HepG2 (cell line): ENCODE data around the gene RESP18. TPM values are rescaled to one million over a fixed set of nuclear protein-coding genes. Genes with fewer than 3 reads are reported as not detected.

ENCODE experiments used
- AHR ChIP-seq: IDR thresholded peaks from 2 replicates; pipeline ENCODE4 v1.6.1; 2018; ENCODE audit warnings: missing genetic modification reagents, missing compliant biosample characterization
- EZH2 ChIP-seq: conservative IDR thresholded peaks from 2 replicates; pipeline ENCODE4 v1.6.1; 2012; ENCODE audit warnings: mild to moderate bottlenecking, low read depth, low read length, moderate library complexity
- GATAD1 ChIP-seq: IDR thresholded peaks from 2 replicates; pipeline ENCODE4 v1.6.1; 2016; ENCODE audit warnings: missing genetic modification reagents, missing compliant biosample characterization
- MBD4 ChIP-seq: IDR thresholded peaks from 2 replicates; pipeline ENCODE4 v1.6.1; 2012; ENCODE audit warnings: low read length, inconsistent platforms, borderline replicate concordance
- MIXL1 ChIP-seq: IDR thresholded peaks from 2 replicates; pipeline ENCODE4 v1.6.1; 2016
- SRSF9 ChIP-seq: fragments of 200-400 bp; formaldehyde crosslinking; IDR thresholded peaks from 2 replicates; pipeline ENCODE4 v1.6.1; 2018; ENCODE audit warnings: borderline replicate concordance, mild to moderate bottlenecking, low read depth, low read length; ENCODE audit not compliant: insufficient read depth, poor library complexity, severe bottlenecking
- TOPORS ChIP-seq: sonication (generic); formaldehyde crosslinking; IDR thresholded peaks from 2 replicates; pipeline ENCODE4 v1.8.0; 2023; ENCODE audit warnings: mild to moderate bottlenecking, missing genetic modification reagents
- ZGPAT ChIP-seq: IDR thresholded peaks from 2 replicates; pipeline ENCODE4 v1.6.1; 2016; ENCODE audit warnings: mild to moderate bottlenecking
- ZNF383 ChIP-seq: sonication (generic); formaldehyde crosslinking; IDR thresholded peaks from 2 replicates; pipeline ENCODE4 v1.4.0; 2020; ENCODE audit warnings: missing genetic modification reagents, mild to moderate bottlenecking, borderline replicate concordance
- ZNF644 ChIP-seq: IDR thresholded peaks from 2 replicates; pipeline ENCODE4 v1.6.1; 2016; ENCODE audit warnings: low read depth
- ZNF710 ChIP-seq: sonication (generic); formaldehyde crosslinking; IDR thresholded peaks from 2 replicates; pipeline ENCODE4 v1.5.0; 2020; ENCODE audit warnings: mild to moderate bottlenecking, missing genetic modification reagents, borderline replicate concordance
- ZNF746 ChIP-seq: sonication (generic); formaldehyde crosslinking; IDR thresholded peaks from 2 replicates; pipeline ENCODE4 v1.8.0; 2022; ENCODE audit warnings: mild to moderate bottlenecking, missing genetic modification reagents
- polyA plus RNA-seq, 8 experiments: library from polyadenylated mRNA; depleted of rRNA in 3 of 8; stranded (reverse) in 7 of 8; unstranded in 1 of 8; fragments of >200 nt; fragmentation: Illumina TruSeq in 4 of 8; extraction: Trizol in 4 of 8; gene quantifications; 2 replicates each; pipeline versions ENCODE4 v1.2.1 to v1.2.3, GENCODE V29; 2011 to 2016; ENCODE audit warnings: low read depth in 4 of 8, missing spikeins in 1 of 8, mixed read lengths in 1 of 8; ENCODE audit not compliant: insufficient read depth in 1 of 8
- total RNA-seq, 5 experiments: library from RNA; depleted of rRNA; stranded (reverse); fragments of >200 nt; fragmentation: Illumina TruSeq; extraction: Trizol; gene quantifications; 2 replicates each; pipeline ENCODE4 v1.2.3, GENCODE V29; 2016; ENCODE audit warnings: low read depth in 1 of 5
- TF ChIP-seq, protein P1 (sequence below): IDR thresholded peaks from 2 replicates; pipeline ENCODE4 v1.6.1; 2016; ENCODE audit warnings: low read depth
- TF ChIP-seq, protein P2 (sequence below): IDR thresholded peaks from 2 replicates; pipeline ENCODE4 v1.6.1; 2016; ENCODE audit warnings: missing genetic modification reagents, missing compliant biosample characterization
- TF ChIP-seq, protein P3 (sequence below): sonication (generic); formaldehyde crosslinking; IDR thresholded peaks from 2 replicates; pipeline ENCODE4 v1.8.0; 2022; ENCODE audit warnings: low read depth, missing genetic modification reagents
- TF ChIP-seq, protein P4 (sequence below): IDR thresholded peaks from 2 replicates; pipeline ENCODE4 v1.4.0; 2020; ENCODE audit warnings: mild to moderate bottlenecking, missing genetic modification reagents

Gene RESP18
- total and polyA plus RNA-seq, 2 of the 13 experiments (the other 11 are each of a cell fraction or from before 2014, with no cell fraction given): not detected

GRCh38 chr2:219277703-219278654, 54.6 kb downstream of the RESP18 start (continued):
- TF ChIP-seq, protein P1, sequence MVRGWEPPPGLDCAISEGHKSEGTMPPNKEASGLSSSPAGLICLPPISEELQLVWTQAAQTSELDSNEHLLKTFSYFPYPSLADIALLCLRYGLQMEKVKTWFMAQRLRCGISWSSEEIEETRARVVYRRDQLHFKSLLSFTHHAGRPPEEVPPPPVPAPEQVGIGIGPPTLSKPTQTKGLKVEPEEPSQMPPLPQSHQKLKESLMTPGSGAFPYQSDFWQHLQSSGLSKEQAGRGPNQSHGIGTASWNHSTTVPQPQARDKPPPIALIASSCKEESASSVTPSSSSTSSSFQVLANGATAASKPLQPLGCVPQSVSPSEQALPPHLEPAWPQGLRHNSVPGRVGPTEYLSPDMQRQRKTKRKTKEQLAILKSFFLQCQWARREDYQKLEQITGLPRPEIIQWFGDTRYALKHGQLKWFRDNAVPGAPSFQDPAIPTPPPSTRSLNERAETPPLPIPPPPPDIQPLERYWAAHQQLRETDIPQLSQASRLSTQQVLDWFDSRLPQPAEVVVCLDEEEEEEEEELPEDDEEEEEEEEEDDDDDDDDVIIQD (CRISPR knock-in tag): peak; percentile 72; the same call in 1 of the 2 replicates
- TF ChIP-seq, protein P2, sequence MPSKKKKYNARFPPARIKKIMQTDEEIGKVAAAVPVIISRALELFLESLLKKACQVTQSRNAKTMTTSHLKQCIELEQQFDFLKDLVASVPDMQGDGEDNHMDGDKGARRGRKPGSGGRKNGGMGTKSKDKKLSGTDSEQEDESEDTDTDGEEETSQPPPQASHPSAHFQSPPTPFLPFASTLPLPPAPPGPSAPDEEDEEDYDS (CRISPR knock-in tag): peak; percentile 35; the same call in 1 of the 2 replicates
- TF ChIP-seq TOPORS (peak; percentile 3; the same call in 1 of the 2 replicates), ZGPAT (CRISPR knock-in tag) (peak; percentile 46), MIXL1 (CRISPR knock-in tag) (0 out of 2 replicates have a peak, but pooled peaks have one; percentile 27), ZNF710 (peak; percentile 38; the same call in 1 of the 2 replicates), SRSF9 (no peak), ZNF383 (CRISPR knock-in tag) (0 out of 2 replicates have a peak, but pooled peaks have one; percentile 30), MBD4 (no peak), ZNF644 (peak; percentile 48; the same call in 1 of the 2 replicates), GATAD1 (CRISPR knock-in tag) (peak; percentile 71; the same call in 1 of the 2 replicates), EZH2 (peak; percentile 69; the same call in 1 of the 2 replicates), ZNF746 (CRISPR knock-in tag) (no peak), AHR (CRISPR knock-in tag) (0 out of 2 replicates have a peak, but pooled peaks have one; percentile 50)
- TF ChIP-seq, protein P3, sequence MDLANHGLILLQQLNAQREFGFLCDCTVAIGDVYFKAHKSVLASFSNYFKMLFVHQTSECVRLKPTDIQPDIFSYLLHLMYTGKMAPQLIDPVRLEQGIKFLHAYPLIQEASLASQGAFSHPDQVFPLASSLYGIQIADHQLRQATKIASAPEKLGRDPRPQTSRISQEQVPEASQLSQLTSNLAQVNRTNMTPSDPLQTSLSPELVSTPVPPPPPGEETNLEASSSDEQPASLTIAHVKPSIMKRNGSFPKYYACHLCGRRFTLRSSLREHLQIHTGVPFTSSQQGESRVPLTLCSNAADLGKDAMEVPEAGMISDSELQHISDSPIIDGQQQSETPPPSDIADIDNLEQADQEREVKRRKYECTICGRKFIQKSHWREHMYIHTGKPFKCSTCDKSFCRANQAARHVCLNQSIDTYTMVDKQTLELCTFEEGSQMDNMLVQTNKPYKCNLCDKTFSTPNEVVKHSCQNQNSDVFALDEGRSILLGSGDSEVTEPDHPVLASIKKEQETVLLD (CRISPR knock-in tag): no peak
- TF ChIP-seq, protein P4, sequence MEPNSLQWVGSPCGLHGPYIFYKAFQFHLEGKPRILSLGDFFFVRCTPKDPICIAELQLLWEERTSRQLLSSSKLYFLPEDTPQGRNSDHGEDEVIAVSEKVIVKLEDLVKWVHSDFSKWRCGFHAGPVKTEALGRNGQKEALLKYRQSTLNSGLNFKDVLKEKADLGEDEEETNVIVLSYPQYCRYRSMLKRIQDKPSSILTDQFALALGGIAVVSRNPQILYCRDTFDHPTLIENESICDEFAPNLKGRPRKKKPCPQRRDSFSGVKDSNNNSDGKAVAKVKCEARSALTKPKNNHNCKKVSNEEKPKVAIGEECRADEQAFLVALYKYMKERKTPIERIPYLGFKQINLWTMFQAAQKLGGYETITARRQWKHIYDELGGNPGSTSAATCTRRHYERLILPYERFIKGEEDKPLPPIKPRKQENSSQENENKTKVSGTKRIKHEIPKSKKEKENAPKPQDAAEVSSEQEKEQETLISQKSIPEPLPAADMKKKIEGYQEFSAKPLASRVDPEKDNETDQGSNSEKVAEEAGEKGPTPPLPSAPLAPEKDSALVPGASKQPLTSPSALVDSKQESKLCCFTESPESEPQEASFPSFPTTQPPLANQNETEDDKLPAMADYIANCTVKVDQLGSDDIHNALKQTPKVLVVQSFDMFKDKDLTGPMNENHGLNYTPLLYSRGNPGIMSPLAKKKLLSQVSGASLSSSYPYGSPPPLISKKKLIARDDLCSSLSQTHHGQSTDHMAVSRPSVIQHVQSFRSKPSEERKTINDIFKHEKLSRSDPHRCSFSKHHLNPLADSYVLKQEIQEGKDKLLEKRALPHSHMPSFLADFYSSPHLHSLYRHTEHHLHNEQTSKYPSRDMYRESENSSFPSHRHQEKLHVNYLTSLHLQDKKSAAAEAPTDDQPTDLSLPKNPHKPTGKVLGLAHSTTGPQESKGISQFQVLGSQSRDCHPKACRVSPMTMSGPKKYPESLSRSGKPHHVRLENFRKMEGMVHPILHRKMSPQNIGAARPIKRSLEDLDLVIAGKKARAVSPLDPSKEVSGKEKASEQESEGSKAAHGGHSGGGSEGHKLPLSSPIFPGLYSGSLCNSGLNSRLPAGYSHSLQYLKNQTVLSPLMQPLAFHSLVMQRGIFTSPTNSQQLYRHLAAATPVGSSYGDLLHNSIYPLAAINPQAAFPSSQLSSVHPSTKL (CRISPR knock-in tag): peak; percentile 59
